ENCODE results near the gene KIAA0825.

- TF ChIP-seq CTCF (IDR thresholded peaks at IDR 0.05) (no peak), EP300 (IDR thresholded peaks at IDR 0.05; ENCODE audit: borderline replicate concordance in 1 of 2, low read depth in 1 of 2, low read length in 1 of 2) (no peak), TEAD4 (IDR thresholded peaks at IDR 0.05; ENCODE audit: borderline replicate concordance, insufficient read depth) (no peak), MAX (IDR thresholded peaks at IDR 0.05; ENCODE audit: low read depth) (no peak), YY1 (IDR thresholded peaks at IDR 0.05; ENCODE audit: low read depth) (no peak), ELF1 (IDR thresholded peaks at IDR 0.05) (no peak)
Observed at GRCh38 chr5:94461131-94461530, 157.3 kb downstream of the KIAA0825 start.
